HL-60 (cell line): ENCODE data around the gene HTATIP2.

Experiments used
- TF ChIP-seq, protein P1 (sequence below): IDR thresholded peaks from one replicate; pipeline ENCODE4 v1.5.1; 2011; ENCODE audit warnings: low read length, control low read depth, inconsistent platforms; ENCODE audit not compliant: insufficient read depth
- TF ChIP-seq, protein P2 (sequence below): IDR thresholded peaks from 2 replicates; pipeline ENCODE4 v1.6.1; 2012; ENCODE audit warnings: low read depth; ENCODE audit not compliant: insufficient replicate concordance

DNA sequence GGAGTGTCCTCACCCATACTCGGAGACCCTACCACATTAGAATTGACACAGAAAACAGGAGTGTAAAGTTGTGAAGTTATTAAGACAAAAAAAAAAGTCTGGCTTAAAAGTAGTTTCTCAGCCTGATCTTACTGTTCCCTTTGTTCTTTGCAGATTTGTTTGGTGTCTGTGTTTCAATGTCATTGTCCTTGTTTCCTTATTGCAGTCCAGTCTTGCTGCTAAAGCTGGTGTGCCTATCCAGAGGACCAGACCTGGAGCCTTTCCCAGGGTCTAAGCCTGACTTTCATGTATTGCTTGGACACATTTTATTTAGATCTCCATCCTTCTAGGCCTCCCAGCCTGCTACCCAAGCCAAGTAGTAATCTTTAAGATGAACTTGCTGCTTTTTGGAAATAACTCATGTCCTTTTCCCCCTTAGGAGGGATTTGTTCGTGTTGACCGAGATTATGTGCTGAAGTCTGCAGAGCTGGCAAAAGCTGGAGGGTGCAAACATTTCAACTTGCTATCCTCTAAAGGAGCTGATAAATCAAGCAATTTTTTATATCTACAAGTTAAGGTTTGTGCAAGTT is 12.7 kb downstream of the HTATIP2 start:
- TF ChIP-seq, protein P1, sequence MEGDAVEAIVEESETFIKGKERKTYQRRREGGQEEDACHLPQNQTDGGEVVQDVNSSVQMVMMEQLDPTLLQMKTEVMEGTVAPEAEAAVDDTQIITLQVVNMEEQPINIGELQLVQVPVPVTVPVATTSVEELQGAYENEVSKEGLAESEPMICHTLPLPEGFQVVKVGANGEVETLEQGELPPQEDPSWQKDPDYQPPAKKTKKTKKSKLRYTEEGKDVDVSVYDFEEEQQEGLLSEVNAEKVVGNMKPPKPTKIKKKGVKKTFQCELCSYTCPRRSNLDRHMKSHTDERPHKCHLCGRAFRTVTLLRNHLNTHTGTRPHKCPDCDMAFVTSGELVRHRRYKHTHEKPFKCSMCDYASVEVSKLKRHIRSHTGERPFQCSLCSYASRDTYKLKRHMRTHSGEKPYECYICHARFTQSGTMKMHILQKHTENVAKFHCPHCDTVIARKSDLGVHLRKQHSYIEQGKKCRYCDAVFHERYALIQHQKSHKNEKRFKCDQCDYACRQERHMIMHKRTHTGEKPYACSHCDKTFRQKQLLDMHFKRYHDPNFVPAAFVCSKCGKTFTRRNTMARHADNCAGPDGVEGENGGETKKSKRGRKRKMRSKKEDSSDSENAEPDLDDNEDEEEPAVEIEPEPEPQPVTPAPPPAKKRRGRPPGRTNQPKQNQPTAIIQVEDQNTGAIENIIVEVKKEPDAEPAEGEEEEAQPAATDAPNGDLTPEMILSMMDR = no peak
- TF ChIP-seq, protein P2, sequence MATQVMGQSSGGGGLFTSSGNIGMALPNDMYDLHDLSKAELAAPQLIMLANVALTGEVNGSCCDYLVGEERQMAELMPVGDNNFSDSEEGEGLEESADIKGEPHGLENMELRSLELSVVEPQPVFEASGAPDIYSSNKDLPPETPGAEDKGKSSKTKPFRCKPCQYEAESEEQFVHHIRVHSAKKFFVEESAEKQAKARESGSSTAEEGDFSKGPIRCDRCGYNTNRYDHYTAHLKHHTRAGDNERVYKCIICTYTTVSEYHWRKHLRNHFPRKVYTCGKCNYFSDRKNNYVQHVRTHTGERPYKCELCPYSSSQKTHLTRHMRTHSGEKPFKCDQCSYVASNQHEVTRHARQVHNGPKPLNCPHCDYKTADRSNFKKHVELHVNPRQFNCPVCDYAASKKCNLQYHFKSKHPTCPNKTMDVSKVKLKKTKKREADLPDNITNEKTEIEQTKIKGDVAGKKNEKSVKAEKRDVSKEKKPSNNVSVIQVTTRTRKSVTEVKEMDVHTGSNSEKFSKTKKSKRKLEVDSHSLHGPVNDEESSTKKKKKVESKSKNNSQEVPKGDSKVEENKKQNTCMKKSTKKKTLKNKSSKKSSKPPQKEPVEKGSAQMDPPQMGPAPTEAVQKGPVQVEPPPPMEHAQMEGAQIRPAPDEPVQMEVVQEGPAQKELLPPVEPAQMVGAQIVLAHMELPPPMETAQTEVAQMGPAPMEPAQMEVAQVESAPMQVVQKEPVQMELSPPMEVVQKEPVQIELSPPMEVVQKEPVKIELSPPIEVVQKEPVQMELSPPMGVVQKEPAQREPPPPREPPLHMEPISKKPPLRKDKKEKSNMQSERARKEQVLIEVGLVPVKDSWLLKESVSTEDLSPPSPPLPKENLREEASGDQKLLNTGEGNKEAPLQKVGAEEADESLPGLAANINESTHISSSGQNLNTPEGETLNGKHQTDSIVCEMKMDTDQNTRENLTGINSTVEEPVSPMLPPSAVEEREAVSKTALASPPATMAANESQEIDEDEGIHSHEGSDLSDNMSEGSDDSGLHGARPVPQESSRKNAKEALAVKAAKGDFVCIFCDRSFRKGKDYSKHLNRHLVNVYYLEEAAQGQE = no peak
